Subcutaneous adipose tissue (tissue), 4 donors: ENCODE measurements around the gene PRR13. TPM values are rescaled to one million over a fixed set of nuclear protein-coding genes. Genes with fewer than 3 reads are reported as not detected.

Experiments
- total RNA-seq, 4 donors: library from RNA; depleted of rRNA; stranded (reverse); fragments of >200 nt; gene quantifications; one replicate each; pipeline ENCODE4 v1.1.0, GENCODE V29; 2016
- TF ChIP-seq, protein P1 (sequence below): fragments of 450-650 bp; IDR thresholded peaks from one replicate; pipeline ENCODE4 v1.5.1; 2016; ENCODE audit warnings: low read depth, mild to moderate bottlenecking, control low read depth, antibody characterized with exemption, moderate library complexity

PRR13 gene
- 10 to 100 TPM; 57.7 to 83.1 (median 71.0) TPM for total RNA-seq

- TF ChIP-seq, protein P1, sequence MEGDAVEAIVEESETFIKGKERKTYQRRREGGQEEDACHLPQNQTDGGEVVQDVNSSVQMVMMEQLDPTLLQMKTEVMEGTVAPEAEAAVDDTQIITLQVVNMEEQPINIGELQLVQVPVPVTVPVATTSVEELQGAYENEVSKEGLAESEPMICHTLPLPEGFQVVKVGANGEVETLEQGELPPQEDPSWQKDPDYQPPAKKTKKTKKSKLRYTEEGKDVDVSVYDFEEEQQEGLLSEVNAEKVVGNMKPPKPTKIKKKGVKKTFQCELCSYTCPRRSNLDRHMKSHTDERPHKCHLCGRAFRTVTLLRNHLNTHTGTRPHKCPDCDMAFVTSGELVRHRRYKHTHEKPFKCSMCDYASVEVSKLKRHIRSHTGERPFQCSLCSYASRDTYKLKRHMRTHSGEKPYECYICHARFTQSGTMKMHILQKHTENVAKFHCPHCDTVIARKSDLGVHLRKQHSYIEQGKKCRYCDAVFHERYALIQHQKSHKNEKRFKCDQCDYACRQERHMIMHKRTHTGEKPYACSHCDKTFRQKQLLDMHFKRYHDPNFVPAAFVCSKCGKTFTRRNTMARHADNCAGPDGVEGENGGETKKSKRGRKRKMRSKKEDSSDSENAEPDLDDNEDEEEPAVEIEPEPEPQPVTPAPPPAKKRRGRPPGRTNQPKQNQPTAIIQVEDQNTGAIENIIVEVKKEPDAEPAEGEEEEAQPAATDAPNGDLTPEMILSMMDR, result no peak
These were observed at the start of gene PRR13 for GRCh38 chr12:53441040-53441833. TSS of gene PRR13 (plus strand) at chr12:53441734. CDS start at chr12:53442715, 981 bp downstream.

DNA sequence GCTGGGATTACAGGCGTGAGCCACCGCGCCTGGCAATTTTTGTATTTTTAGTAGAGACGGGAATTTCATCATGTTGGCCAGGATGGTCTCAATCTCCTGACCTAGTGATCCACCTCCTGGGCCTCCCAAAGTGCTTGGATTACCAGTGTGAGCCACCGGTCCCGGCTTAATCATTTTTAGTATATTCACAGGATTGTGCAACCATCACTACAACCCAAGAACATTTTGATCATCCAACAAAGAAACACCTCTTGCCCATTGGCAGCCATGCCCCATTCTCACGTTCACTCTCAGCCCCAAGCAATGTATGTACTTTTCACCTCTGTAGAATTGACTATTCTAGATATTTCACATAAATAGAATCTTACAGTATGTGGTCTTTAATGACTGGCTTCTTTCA, 41.6 kb upstream of the PRR13 start:
- TF ChIP-seq, protein P1, result no peak

- TF ChIP-seq, protein P1, result no peak
These were observed 38.7 kb upstream of the PRR13 start for GRCh38 chr12:53402871-53403270.

DNA sequence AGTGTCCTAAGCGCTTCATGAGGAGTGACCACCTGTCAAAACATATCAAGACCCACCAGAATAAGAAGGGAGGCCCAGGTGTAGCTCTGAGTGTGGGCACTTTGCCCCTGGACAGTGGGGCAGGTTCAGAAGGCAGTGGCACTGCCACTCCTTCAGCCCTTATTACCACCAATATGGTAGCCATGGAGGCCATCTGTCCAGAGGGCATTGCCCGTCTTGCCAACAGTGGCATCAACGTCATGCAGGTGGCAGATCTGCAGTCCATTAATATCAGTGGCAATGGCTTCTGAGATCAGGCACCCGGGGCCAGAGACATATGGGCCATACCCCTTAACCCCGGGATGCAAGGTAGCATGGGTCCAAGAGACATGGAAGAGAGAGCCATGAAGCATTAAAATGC, 30.6 kb upstream of the PRR13 start:
- TF ChIP-seq, protein P1, result no peak

DNA sequence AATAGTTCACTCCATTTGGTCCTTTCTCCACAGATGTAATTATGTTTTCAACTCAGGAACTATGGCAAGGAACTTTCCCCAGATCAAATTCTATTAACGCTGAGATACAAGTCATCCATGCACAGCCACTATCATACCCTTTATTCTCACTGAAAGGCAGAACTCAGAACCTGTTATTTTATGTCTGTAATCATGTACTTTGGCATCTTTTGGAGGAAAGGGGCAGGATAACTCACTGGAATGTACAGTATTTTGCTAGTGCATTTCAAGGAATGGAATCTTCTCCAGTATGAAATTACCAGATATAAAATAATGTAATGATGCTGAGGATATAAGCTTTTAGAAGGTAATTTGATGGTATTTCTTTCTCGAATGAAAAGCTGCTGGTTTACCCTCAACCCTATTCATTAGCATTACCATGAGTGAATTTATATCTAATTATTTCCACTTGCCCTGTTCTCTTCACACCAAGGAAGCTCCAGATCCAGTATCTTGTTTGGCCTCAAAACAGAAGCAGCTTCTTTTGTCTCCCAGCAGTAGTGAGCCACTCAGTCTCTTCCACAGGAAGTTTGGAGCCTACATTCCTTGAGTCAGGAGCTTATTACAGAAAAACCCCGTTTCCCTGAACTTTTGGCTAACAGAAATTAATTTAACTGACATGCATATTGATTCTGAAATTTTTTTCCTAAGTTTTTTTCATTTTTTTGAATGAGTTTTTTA, 27.9 kb upstream of the PRR13 start:
- TF ChIP-seq, protein P1, result no peak

DNA sequence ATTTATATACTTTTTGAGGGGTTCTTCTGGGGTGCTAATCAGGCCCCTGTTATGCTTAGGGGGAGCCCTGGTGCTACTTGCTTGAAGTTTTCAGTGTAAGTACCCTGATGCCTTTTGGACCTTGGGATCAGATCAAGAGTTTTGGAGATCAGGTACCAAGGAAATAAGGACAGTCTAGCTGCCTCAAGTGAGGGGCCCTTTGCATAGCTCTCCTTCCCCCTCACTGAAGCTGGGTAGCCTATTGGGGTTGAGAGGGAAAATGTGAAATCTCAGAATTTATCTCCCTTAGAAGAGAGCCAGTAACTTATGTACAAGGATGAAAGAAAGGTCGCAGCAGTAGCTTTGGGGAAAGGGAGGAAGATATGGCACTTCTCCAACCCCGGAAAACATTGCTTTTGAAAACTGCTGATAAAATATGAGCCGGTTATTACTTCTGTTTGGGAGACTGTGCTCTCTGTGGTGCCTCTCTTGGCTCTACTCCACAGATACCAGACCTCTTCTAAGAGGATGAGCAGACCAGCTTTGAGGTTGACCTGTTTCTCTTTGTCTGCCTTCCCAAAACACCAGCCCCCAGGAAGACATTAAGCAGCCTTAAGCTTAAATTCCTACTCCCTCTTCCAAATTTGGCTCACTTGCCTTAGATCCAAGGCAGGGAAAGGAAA, 26.6 kb upstream of the PRR13 start:
- TF ChIP-seq, protein P1, result no peak

DNA sequence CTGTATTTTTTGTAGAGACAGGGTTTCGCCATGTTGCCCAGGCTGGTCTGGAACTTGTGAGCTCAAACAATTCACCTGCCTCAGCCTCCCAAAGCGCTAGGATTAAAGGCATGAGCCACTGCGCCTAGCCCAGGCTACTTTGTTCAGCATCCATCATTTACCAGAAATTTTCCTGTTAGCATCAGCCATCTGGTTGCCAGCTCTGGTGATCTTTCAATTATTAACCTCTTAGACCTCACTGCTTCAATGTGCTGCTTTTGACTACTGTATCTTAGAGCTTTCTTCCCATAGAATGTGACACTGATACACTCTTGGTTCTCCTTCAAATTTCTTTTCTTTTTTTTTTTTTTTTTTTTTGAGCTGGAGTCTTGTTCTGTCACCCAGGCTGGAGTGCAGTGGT, 23.3 kb upstream of the PRR13 start:
- TF ChIP-seq, protein P1, result no peak
